Sigmoid colon (tissue), 7 donors: ENCODE data around the gene GNE. TPM values are rescaled to one million over a fixed set of nuclear protein-coding genes. Genes with fewer than 3 reads are reported as not detected.
A peak's percentile ranks its signal among the peaks of the same experiment; 100 is the strongest.

Experiments used
- DNase-seq: peaks from one replicate; pipeline ENCODE4 v3.0.0-alpha.2; 2019
- H3K27ac ChIP-seq, 4 donors: fragments of 200-600 bp; sonication (generic); one replicate each; pipeline ENCODE4 v1.5.1; 2016 to 2019; ENCODE audit warnings: mild to moderate bottlenecking in 1 of 4
- H3K27me3 ChIP-seq, 3 donors: fragments of 200-600 bp; sonication (generic); one replicate each; pipeline ENCODE4 v1.5.1; 2019; ENCODE audit warnings: mild to moderate bottlenecking in 1 of 3
- H3K36me3 ChIP-seq, 4 donors: fragments of 200-600 bp; sonication (generic); one replicate each; pipeline ENCODE4 v1.5.1; 2016 to 2019
- H3K4me1 ChIP-seq, 4 donors: fragments of 200-600 bp; sonication (generic); one replicate each; pipeline ENCODE4 v1.5.1; 2017 to 2019
- H3K4me3 ChIP-seq, 4 donors: fragments of 200-600 bp; sonication (generic); one replicate each; pipeline ENCODE4 v1.5.1; 2017 to 2019; ENCODE audit warnings: mild to moderate bottlenecking in 2 of 4, moderate library complexity in 1 of 4
- H3K9me3 ChIP-seq, 4 donors: fragments of 200-600 bp in 3 of 4; sonication (generic) in 3 of 4; one replicate each; pipeline versions ENCODE4 v1.5.1 to v1.6.1; 2013 to 2019
- CTCF ChIP-seq, 4 experiments: fragments of 450-650 bp in 3 of 4; fragments of 200-600 bp in 1 of 4; IDR thresholded peaks; one replicate each; pipeline ENCODE4 v1.5.1; 2016 to 2019; ENCODE audit warnings: antibody characterized with exemption in 4 of 4, mild to moderate bottlenecking in 3 of 4, moderate library complexity in 2 of 4
- EP300 ChIP-seq, 4 donors: sonication (generic); formaldehyde crosslinking; IDR thresholded peaks; one replicate each; pipeline ENCODE4 v1.6.1; 2017; ENCODE audit warnings: antibody characterized with exemption in 4 of 4
- POLR2A ChIP-seq, 2 donors: fragments of 450-650 bp; IDR thresholded peaks; one replicate each; pipeline ENCODE4 v1.6.1; 2016; ENCODE audit warnings: antibody characterized with exemption in 2 of 2, mild to moderate bottlenecking in 2 of 2, moderate library complexity in 2 of 2
- POLR2AphosphoS5 ChIP-seq, 4 donors: sonication (generic); formaldehyde crosslinking; IDR thresholded peaks; one replicate each; pipeline ENCODE4 v1.6.1; 2017; ENCODE audit warnings: antibody characterized with exemption in 4 of 4
- WGBS, 2 donors: extraction: QIAGEN DNeasy Blood & Tissue Kit; methylation state at CpG; one replicate each; pipeline ENCODE4 v1.1.7; 2013; 5-methylcytosine and 5-hydroxymethylcytosine counted together
- intact Hi-C: fragments of 100-400 bp; cut with DNase I; formaldehyde crosslinking; loops from one replicate; pipeline ENCODE4 v1.15.1; 2023
- polyA plus RNA-seq, 3 donors: library from polyadenylated mRNA; stranded (reverse); fragments of 200-250 nt; gene quantifications; one replicate each; pipeline ENCODE4 v1.2.3, GENCODE V29; 2013
- total RNA-seq, 4 donors: library from RNA; depleted of rRNA; stranded (reverse); fragments of >200 nt; gene quantifications; one replicate each; pipeline ENCODE4 v1.1.0, GENCODE V29; 2016
- donor health status: healthy with polysubstance abuse.
- donor health status: Bipolar disorder and iron deficiency.
- donor health status: healthy.

GNE gene
- total and polyA plus RNA-seq, 7 donors = 22.5 to 74.0 (median 28.2) TPM

GRCh38 chr9:36204906-36205547 lies 53.2 kb downstream of the GNE start:
- DNase-seq = peak; percentile 50
- intact Hi-C loops = no loop called here
- Histone ChIP-seq H3K4me1 (peaks cover 0 to 24% (median 12%) of the 10 kb centered on the region in 4 donors), H3K36me3 (peaks cover 22 to 99% (median 73%) of the 10 kb centered on the region in 4 donors), H3K27me3 (no peaks in the 10 kb centered on the region), H3K4me3 (no peak overlapping the region), H3K9me3 (no peaks in the 10 kb centered on the region), H3K27ac (no peak overlapping the region)
- TF ChIP-seq POLR2AphosphoS5 (IDR thresholded peaks at IDR 0.05) = no peak
- WGBS, 2 donors = 87 to 89% methylated on average over 11 of the region's 11 CpGs

GRCh38 chr9:36194326-36195000 lies 63.8 kb downstream of the GNE start:
- peaks cover 3 to 26% (median 8%) of the 10 kb centered on the region in 4 donors for H3K36me3 ChIP-seq
- H3K27ac ChIP-seq = peak overlapping the region in 2 of 4 donors; percentile 17 to 39
- DNase-seq = no peak
- H3K4me3 ChIP-seq = no peak overlapping the region
- TF ChIP-seq POLR2A (IDR thresholded peaks at IDR 0.05) = no peak
- 40 to 62% methylated on average over 4 of the region's 4 CpGs for WGBS, 2 donors
- no peaks in the 10 kb centered on the region for H3K9me3 ChIP-seq
- no peaks in the 10 kb centered on the region for H3K27me3 ChIP-seq
- H3K4me1 ChIP-seq = peaks cover 0 to 46% (median 41%) of the 10 kb centered on the region in 4 donors
- intact Hi-C loops = loop anchor here (5.0 kb wide), 2 partner anchors 133 to 293 kb away; no protein-coding TSS in a partner anchor

GRCh38 chr9:36193023-36193422 lies 65.2 kb downstream of the GNE start:
- peaks cover 0 to 12% (median 0%) of the 10 kb centered on the region in 4 donors for H3K36me3 ChIP-seq
- H3K27me3 ChIP-seq = no peaks in the 10 kb centered on the region
- no peaks in the 10 kb centered on the region for H3K9me3 ChIP-seq
- intact Hi-C loops = loop anchor here (5.0 kb wide), 2 partner anchors 134 to 294 kb away; no protein-coding TSS in a partner anchor
- peak overlapping the region in 2 of 4 donors; percentile 11 to 92 for H3K4me3 ChIP-seq
- TF ChIP-seq CTCF (IDR thresholded peaks at IDR 0.05) (no peak), POLR2A (IDR thresholded peaks at IDR 0.05) (no peak)
- H3K4me1 ChIP-seq = peaks cover 0 to 46% (median 41%) of the 10 kb centered on the region in 4 donors
- WGBS, 2 donors = 73% methylated on average over 3 of the region's 3 CpGs
- no peak for DNase-seq
- peak overlapping the region in 2 of 4 donors; percentile 17 to 19 for H3K27ac ChIP-seq

GRCh38 chr9:36192196-36192595 lies 66.1 kb downstream of the GNE start:
- H3K4me1 ChIP-seq = peaks cover 0 to 46% (median 41%) of the 10 kb centered on the region in 4 donors
- WGBS, 2 donors = 60 to 76% methylated on average over 4 of the region's 4 CpGs
- peak; percentile 18 for DNase-seq
- H3K27me3 ChIP-seq = no peaks in the 10 kb centered on the region
- H3K4me3 ChIP-seq = peak overlapping the region; percentile 86 to 98 (median 90)
- H3K36me3 ChIP-seq = peaks cover 0 to 4% (median 0%) of the 10 kb centered on the region in 4 donors
- intact Hi-C loops = loop anchor here (5.0 kb wide), 2 partner anchors 135 to 295 kb away; no protein-coding TSS in a partner anchor
- TF ChIP-seq POLR2AphosphoS5 (IDR thresholded peaks at IDR 0.05) (no peak), CTCF (IDR thresholded peaks at IDR 0.05) (no peak), POLR2A (IDR thresholded peaks at IDR 0.05) (no peak), EP300 (IDR thresholded peaks at IDR 0.05) (no peak)
- H3K9me3 ChIP-seq = no peaks in the 10 kb centered on the region
- H3K27ac ChIP-seq = peak overlapping the region in 3 of 4 donors; percentile 92 to 95 (median 93)

GRCh38 chr9:36191686-36192085 lies 66.6 kb downstream of the GNE start:
- Histone ChIP-seq H3K27me3 (no peaks in the 10 kb centered on the region), H3K27ac (peak overlapping the region; percentile 90 to 95 (median 92)), H3K9me3 (no peaks in the 10 kb centered on the region), H3K4me3 (peak overlapping the region; percentile 86 to 98 (median 90)), H3K4me1 (peaks cover 0 to 46% (median 41%) of the 10 kb centered on the region in 4 donors), H3K36me3 (no peaks in the 10 kb centered on the region)
- no peak for DNase-seq
- intact Hi-C loops = loop anchor here (2.0 to 5.0 kb wide), 5 partner anchors 55 to 296 kb away; partner anchors contain the start of genes GLIPR2 and GNE
- 1 to 2% methylated on average over 7 of the region's 7 CpGs for WGBS, 2 donors
- no peak for TF ChIP-seq POLR2A (IDR thresholded peaks at IDR 0.05)
- no peak for TF ChIP-seq EP300 (IDR thresholded peaks at IDR 0.05)
- no peak for TF ChIP-seq POLR2AphosphoS5 (IDR thresholded peaks at IDR 0.05)
- no peak for TF ChIP-seq CTCF (IDR thresholded peaks at IDR 0.05)
